Measurements from ENCODE around the gene BBS4.
"Not testable (repeated sequence)": the region's sequence is repeated elsewhere in the genome, so short reads cannot be mapped to it uniquely, and the experiment has no call there.

The BBS4 gene

GRCh38 chr15:72698938-72699337, 12.9 kb downstream of the BBS4 start:
- no peaks in the 10 kb centered on the region for H3K27me3 ChIP-seq (ENCODE audit: control insufficient read depth, insufficient read depth, low read length, poor library complexity, severe bottlenecking)
- no peaks in the 10 kb centered on the region for H3K9me3 ChIP-seq (ENCODE audit: control insufficient read depth, low read length)
- H3K27ac ChIP-seq (ENCODE audit: insufficient read depth, low read depth, low read length, poor library complexity, severe bottlenecking) = no peak overlapping the region
- H3K4me1 ChIP-seq (ENCODE audit: control insufficient read depth, insufficient read depth, low read length) = no peaks in the 10 kb centered on the region
- H3K4me3 ChIP-seq (ENCODE audit: insufficient read depth, low read depth, low read length) = no peak overlapping the region
- H3K36me3 ChIP-seq (ENCODE audit: control insufficient read depth, insufficient read depth, low read length) = no peaks in the 10 kb centered on the region
- WGBS, 2 experiments = 91 to 93% methylated on average over 5 of the region's 5 CpGs

- Histone ChIP-seq H3K4me3 (ENCODE audit: insufficient read depth, low read depth, low read length) (no peak overlapping the region), H3K4me1 (ENCODE audit: control insufficient read depth, insufficient read depth, low read length) (no peaks in the 10 kb centered on the region), H3K9me3 (ENCODE audit: control insufficient read depth, low read length) (no peaks in the 10 kb centered on the region), H3K36me3 (ENCODE audit: control insufficient read depth, insufficient read depth, low read length) (no peaks in the 10 kb centered on the region), H3K27me3 (ENCODE audit: control insufficient read depth, insufficient read depth, low read length, poor library complexity, severe bottlenecking) (no peaks in the 10 kb centered on the region), H3K27ac (ENCODE audit: insufficient read depth, low read depth, low read length, poor library complexity, severe bottlenecking) (no peak overlapping the region)
- WGBS, 2 experiments = 93 to 94% methylated on average over 9 of the region's 9 CpGs
These were observed 14.1 kb downstream of the BBS4 start for GRCh38 chr15:72700076-72700475.

- no peak overlapping the region for H3K27ac ChIP-seq (ENCODE audit: insufficient read depth, low read depth, low read length, poor library complexity, severe bottlenecking)
- H3K4me3 ChIP-seq (ENCODE audit: insufficient read depth, low read depth, low read length) = no peak overlapping the region
- no peaks in the 10 kb centered on the region for H3K27me3 ChIP-seq (ENCODE audit: control insufficient read depth, insufficient read depth, low read length, poor library complexity, severe bottlenecking)
- 92 to 93% methylated on average over 11 of the region's 11 CpGs for whole genome bisulfite sequencing, 2 experiments
- no peaks in the 10 kb centered on the region for H3K4me1 ChIP-seq (ENCODE audit: control insufficient read depth, insufficient read depth, low read length)
- no peaks in the 10 kb centered on the region for H3K9me3 ChIP-seq (ENCODE audit: control insufficient read depth, low read length)
- H3K36me3 ChIP-seq (ENCODE audit: control insufficient read depth, insufficient read depth, low read length) = no peaks in the 10 kb centered on the region
These were observed 20.3 kb downstream of the BBS4 start for GRCh38 chr15:72706266-72706665.

GRCh38 chr15:72708551-72709303, 22.7 kb downstream of the BBS4 start:
- H3K9me3 ChIP-seq (ENCODE audit: control insufficient read depth, low read length); H3K4me3 ChIP-seq (ENCODE audit: insufficient read depth, low read depth, low read length); H3K27ac ChIP-seq (ENCODE audit: insufficient read depth, low read depth, low read length, poor library complexity, severe bottlenecking); H3K4me1 ChIP-seq (ENCODE audit: control insufficient read depth, insufficient read depth, low read length); H3K36me3 ChIP-seq (ENCODE audit: control insufficient read depth, insufficient read depth, low read length); H3K27me3 ChIP-seq (ENCODE audit: control insufficient read depth, insufficient read depth, low read length, poor library complexity, severe bottlenecking): not testable (repeated sequence)
- 95 to 96% methylated on average over 8 of the region's 8 CpGs for WGBS, 2 experiments

- no peaks in the 10 kb centered on the region for H3K27me3 ChIP-seq (ENCODE audit: control insufficient read depth, insufficient read depth, low read length, poor library complexity, severe bottlenecking)
- H3K27ac ChIP-seq (ENCODE audit: insufficient read depth, low read depth, low read length, poor library complexity, severe bottlenecking) = no peak overlapping the region
- WGBS, 2 experiments = 16 to 18% methylated on average over 3 of the region's 3 CpGs
- H3K9me3 ChIP-seq (ENCODE audit: control insufficient read depth, low read length) = no peaks in the 10 kb centered on the region
- no peaks in the 10 kb centered on the region for H3K4me1 ChIP-seq (ENCODE audit: control insufficient read depth, insufficient read depth, low read length)
- H3K4me3 ChIP-seq (ENCODE audit: insufficient read depth, low read depth, low read length) = no peak overlapping the region
- no peaks in the 10 kb centered on the region for H3K36me3 ChIP-seq (ENCODE audit: control insufficient read depth, insufficient read depth, low read length)
These were observed 36.2 kb downstream of the BBS4 start for GRCh38 chr15:72722071-72722696.

GRCh38 chr15:72724028-72724427, 38.0 kb downstream of the BBS4 start:
- H3K4me3 ChIP-seq (ENCODE audit: insufficient read depth, low read depth, low read length) = no peak overlapping the region
- H3K27me3 ChIP-seq (ENCODE audit: control insufficient read depth, insufficient read depth, low read length, poor library complexity, severe bottlenecking) = no peaks in the 10 kb centered on the region
- 100% methylated on average over 1 of the region's 1 CpG for WGBS, 2 experiments
- H3K9me3 ChIP-seq (ENCODE audit: control insufficient read depth, low read length) = no peaks in the 10 kb centered on the region
- H3K27ac ChIP-seq (ENCODE audit: insufficient read depth, low read depth, low read length, poor library complexity, severe bottlenecking) = no peak overlapping the region
- no peaks in the 10 kb centered on the region for H3K36me3 ChIP-seq (ENCODE audit: control insufficient read depth, insufficient read depth, low read length)
- no peaks in the 10 kb centered on the region for H3K4me1 ChIP-seq (ENCODE audit: control insufficient read depth, insufficient read depth, low read length)

GRCh38 chr15:72725446-72725845, 39.4 kb downstream of the BBS4 start:
- WGBS, 2 experiments = 90 to 93% methylated on average over 3 of the region's 3 CpGs
- H3K4me3 ChIP-seq (ENCODE audit: insufficient read depth, low read depth, low read length) = no peak overlapping the region
- H3K36me3 ChIP-seq (ENCODE audit: control insufficient read depth, insufficient read depth, low read length) = no peaks in the 10 kb centered on the region
- H3K27me3 ChIP-seq (ENCODE audit: control insufficient read depth, insufficient read depth, low read length, poor library complexity, severe bottlenecking) = no peaks in the 10 kb centered on the region
- no peak overlapping the region for H3K27ac ChIP-seq (ENCODE audit: insufficient read depth, low read depth, low read length, poor library complexity, severe bottlenecking)
- no peaks in the 10 kb centered on the region for H3K4me1 ChIP-seq (ENCODE audit: control insufficient read depth, insufficient read depth, low read length)
- no peaks in the 10 kb centered on the region for H3K9me3 ChIP-seq (ENCODE audit: control insufficient read depth, low read length)

GRCh38 chr15:72725851-72726250, 39.8 kb downstream of the BBS4 start:
- H3K9me3 ChIP-seq (ENCODE audit: control insufficient read depth, low read length); H3K4me1 ChIP-seq (ENCODE audit: control insufficient read depth, insufficient read depth, low read length); H3K27ac ChIP-seq (ENCODE audit: insufficient read depth, low read depth, low read length, poor library complexity, severe bottlenecking); H3K4me3 ChIP-seq (ENCODE audit: insufficient read depth, low read depth, low read length); H3K27me3 ChIP-seq (ENCODE audit: control insufficient read depth, insufficient read depth, low read length, poor library complexity, severe bottlenecking); H3K36me3 ChIP-seq (ENCODE audit: control insufficient read depth, insufficient read depth, low read length): not testable (repeated sequence)
- WGBS, 2 experiments = 93 to 94% methylated on average over 6 of the region's 6 CpGs

GRCh38 chr15:72727154-72727553, 41.1 kb downstream of the BBS4 start:
- H3K4me3 ChIP-seq (ENCODE audit: insufficient read depth, low read depth, low read length) = no peak overlapping the region
- no peaks in the 10 kb centered on the region for H3K36me3 ChIP-seq (ENCODE audit: control insufficient read depth, insufficient read depth, low read length)
- H3K27ac ChIP-seq (ENCODE audit: insufficient read depth, low read depth, low read length, poor library complexity, severe bottlenecking) = no peak overlapping the region
- H3K4me1 ChIP-seq (ENCODE audit: control insufficient read depth, insufficient read depth, low read length) = no peaks in the 10 kb centered on the region
- no peaks in the 10 kb centered on the region for H3K27me3 ChIP-seq (ENCODE audit: control insufficient read depth, insufficient read depth, low read length, poor library complexity, severe bottlenecking)
- H3K9me3 ChIP-seq (ENCODE audit: control insufficient read depth, low read length) = no peaks in the 10 kb centered on the region

GRCh38 chr15:72728249-72728648, 42.2 kb downstream of the BBS4 start:
- not testable (repeated sequence) for H3K27me3 ChIP-seq (ENCODE audit: control insufficient read depth, insufficient read depth, low read length, poor library complexity, severe bottlenecking); H3K36me3 ChIP-seq (ENCODE audit: control insufficient read depth, insufficient read depth, low read length); H3K4me3 ChIP-seq (ENCODE audit: insufficient read depth, low read depth, low read length); H3K27ac ChIP-seq (ENCODE audit: insufficient read depth, low read depth, low read length, poor library complexity, severe bottlenecking); H3K4me1 ChIP-seq (ENCODE audit: control insufficient read depth, insufficient read depth, low read length); H3K9me3 ChIP-seq (ENCODE audit: control insufficient read depth, low read length)
- WGBS, 2 experiments = 88 to 89% methylated on average over 1 of the region's 1 CpG
